LoVo (cell line): ENCODE data around the gene PCCA.
"Not testable (repeated sequence)": the region's sequence is repeated elsewhere in the genome, so short reads cannot be mapped to it uniquely, and the experiment has no call there.

Experiments used
- DNase-seq: peaks from one replicate; pipeline ENCODE4 v3.0.0-alpha.2; 2016; ENCODE audit warnings: low spot score

PCCA gene

GRCh38 chr13:100098445-100099116, 9.7 kb downstream of the PCCA start:
- peak; percentile 77 for DNase-seq

GRCh38 chr13:100099117-100099445, 10.2 kb downstream of the PCCA start:
- not testable (repeated sequence) for DNase-seq

- peak; percentile 63 for DNase-seq
Observed at GRCh38 chr13:100100115-100100879, 11.4 kb downstream of the PCCA start.

GRCh38 chr13:100102042-100102441, 13.1 kb downstream of the PCCA start:
- no peak for DNase-seq

- DNase-seq = no peak
Observed at GRCh38 chr13:100106005-100106404, 17.1 kb downstream of the PCCA start.

- DNase-seq = no peak
Observed at GRCh38 chr13:100106705-100107104, 17.8 kb downstream of the PCCA start.

- no peak for DNase-seq
Observed at GRCh38 chr13:100108913-100109507, 20.1 kb downstream of the PCCA start.

GRCh38 chr13:100110269-100110668, 21.4 kb downstream of the PCCA start:
- DNase-seq = no peak

- DNase-seq = no peak
Observed at GRCh38 chr13:100112186-100112838, 23.4 kb downstream of the PCCA start.

GRCh38 chr13:100115693-100116254, 26.9 kb downstream of the PCCA start:
- no peak for DNase-seq

- no peak for DNase-seq
Observed at GRCh38 chr13:100124265-100124664, 35.4 kb downstream of the PCCA start.

- no peak for DNase-seq
Observed at GRCh38 chr13:100125946-100126345, 37.1 kb downstream of the PCCA start.

- peak; percentile 18 for DNase-seq
Observed at GRCh38 chr13:100128373-100128772, 39.5 kb downstream of the PCCA start.

GRCh38 chr13:100128838-100129237, 39.9 kb downstream of the PCCA start:
- no peak for DNase-seq

GRCh38 chr13:100129605-100130004, 40.7 kb downstream of the PCCA start:
- DNase-seq = no peak

GRCh38 chr13:100130092-100130491, 41.2 kb downstream of the PCCA start:
- no peak for DNase-seq

- DNase-seq = no peak
Observed at GRCh38 chr13:100130930-100131511, 42.1 kb downstream of the PCCA start.

GRCh38 chr13:100131863-100132574, 43.1 kb downstream of the PCCA start:
- peak; percentile 49 for DNase-seq

GRCh38 chr13:100138859-100139491, 50.1 kb downstream of the PCCA start:
- DNase-seq = no peak

GRCh38 chr13:100139817-100140216, 50.9 kb downstream of the PCCA start:
- DNase-seq = no peak

GRCh38 chr13:100140441-100140840, 51.5 kb downstream of the PCCA start:
- peak; percentile 11 for DNase-seq
